ENCODE measurements around the gene LIME1.

The LIME1 gene

DNA sequence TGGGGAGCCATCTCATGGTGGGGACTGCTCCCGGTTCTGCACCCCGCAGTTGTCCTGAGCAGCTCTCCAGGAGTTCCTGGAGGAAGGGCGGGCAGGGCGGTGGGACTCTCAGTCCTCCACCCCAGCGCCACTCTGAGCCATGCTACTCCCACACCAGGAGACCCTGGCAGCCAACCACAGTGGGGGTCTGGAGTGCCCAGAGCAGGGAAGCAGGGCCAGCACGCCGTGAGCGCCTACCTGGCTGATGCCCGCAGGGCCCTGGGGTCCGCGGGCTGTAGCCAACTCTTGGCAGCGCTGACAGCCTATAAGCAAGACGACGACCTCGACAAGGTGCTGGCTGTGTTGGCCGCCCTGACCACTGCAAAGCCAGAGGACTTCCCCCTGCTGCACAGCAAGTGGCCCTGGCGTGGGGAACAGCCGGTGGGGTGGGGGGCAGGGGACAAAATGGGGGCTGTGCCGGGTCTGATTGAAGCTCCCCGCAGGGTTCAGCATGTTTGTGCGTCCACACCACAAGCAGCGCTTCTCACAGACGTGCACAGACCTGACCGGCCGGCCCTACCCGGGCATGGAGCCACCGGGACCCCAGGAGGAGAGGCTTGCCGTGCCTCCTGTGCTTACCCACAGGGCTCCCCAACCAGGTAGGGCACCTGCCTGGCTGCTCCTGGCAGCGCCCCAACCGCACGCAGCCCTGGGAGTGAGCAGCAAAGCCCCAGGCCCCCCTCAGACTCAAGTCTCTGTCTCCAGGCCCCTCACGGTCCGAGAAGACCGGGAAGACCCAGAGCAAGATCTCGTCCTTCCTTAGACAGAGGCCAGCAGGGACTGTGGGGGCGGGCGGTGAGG, 41.7 kb upstream of the LIME1 start:
- no peaks in the 10 kb centered on the region for H3K9me3 Mint-ChIP-seq
- H3K36me3 Mint-ChIP-seq = no peaks in the 10 kb centered on the region
- H3K27me3 Mint-ChIP-seq = no peaks in the 10 kb centered on the region
- no peak overlapping the region for H3K27ac Mint-ChIP-seq
- H3K4me3 Mint-ChIP-seq = no peak overlapping the region
- H3K4me1 Mint-ChIP-seq = peaks cover 12% of the 10 kb centered on the region

DNA sequence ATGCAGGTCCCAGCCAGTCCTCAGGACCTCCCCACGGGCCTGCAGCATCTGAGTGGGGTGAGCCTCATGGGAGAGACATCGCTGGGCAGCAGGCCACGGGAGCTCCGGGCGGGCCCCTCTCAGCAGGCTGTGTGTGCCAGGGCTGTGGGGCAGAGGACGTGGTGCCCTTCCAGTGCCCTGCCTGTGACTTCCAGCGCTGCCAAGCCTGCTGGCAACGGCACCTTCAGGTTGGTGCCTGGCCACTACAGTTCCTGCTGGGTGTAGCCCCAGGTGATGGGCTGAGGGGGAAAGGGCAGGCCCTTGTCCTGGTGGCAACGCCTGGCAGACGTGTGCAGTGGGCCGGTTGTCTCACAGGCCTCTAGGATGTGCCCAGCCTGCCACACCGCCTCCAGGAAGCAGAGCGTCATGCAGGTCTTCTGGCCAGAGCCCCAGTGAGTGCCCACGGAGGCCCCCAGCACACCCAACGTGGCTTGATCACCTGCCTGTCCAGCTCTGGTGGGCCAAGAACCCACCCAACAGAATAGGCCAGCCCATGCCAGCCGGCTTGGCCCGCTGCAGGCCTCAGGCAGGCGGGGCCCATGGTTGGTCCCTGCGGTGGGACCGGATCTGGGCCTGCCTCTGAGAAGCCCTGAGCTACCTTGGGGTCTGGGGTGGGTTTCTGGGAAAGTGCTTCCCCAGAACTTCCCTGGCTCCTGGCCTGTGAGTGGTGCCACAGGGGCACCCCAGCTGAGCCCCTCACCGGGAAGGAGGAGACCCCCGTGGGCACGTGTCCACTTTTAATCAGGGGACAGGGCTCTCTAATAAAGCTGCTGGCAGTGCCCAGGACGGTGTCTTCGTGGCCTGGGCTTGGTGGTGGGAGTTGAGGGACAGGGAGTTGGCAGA, 40.8 kb upstream of the LIME1 start:
- Mint-ChIP-seq H3K4me1 (peaks cover 15% of the 10 kb centered on the region), H3K27ac (no peak overlapping the region), H3K27me3 (no peaks in the 10 kb centered on the region)

DNA sequence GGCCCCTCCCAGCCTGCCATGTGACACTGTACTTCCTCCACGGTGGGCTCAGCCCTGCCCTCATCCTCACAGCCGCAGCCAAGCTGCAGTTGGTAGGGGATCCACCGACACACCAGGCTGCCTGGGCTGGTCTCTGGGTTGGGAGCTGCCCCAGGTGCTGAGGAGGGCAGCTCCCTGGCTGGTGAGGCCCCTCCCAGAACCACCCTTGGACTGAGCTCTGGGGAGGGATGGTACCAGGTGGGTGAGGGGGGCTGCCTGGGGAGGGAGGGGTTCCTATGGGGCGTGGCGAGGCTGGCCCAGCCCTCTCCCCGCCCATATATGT, 40.2 kb upstream of the LIME1 start:
- no peaks in the 10 kb centered on the region for H3K27me3 Mint-ChIP-seq
- peaks cover 15% of the 10 kb centered on the region for H3K4me1 Mint-ChIP-seq
- peak overlapping the region; percentile 44 for H3K4me3 Mint-ChIP-seq
- peak overlapping the region; percentile 30 for H3K27ac Mint-ChIP-seq
- no peaks in the 10 kb centered on the region for H3K9me3 Mint-ChIP-seq
- no peaks in the 10 kb centered on the region for H3K36me3 Mint-ChIP-seq

More for the DNA sequence above, 40.8 kb upstream of the LIME1 start:
- Mint-ChIP-seq H3K36me3 (no peaks in the 10 kb centered on the region), H3K9me3 (no peaks in the 10 kb centered on the region), H3K4me3 (no peak overlapping the region)

DNA sequence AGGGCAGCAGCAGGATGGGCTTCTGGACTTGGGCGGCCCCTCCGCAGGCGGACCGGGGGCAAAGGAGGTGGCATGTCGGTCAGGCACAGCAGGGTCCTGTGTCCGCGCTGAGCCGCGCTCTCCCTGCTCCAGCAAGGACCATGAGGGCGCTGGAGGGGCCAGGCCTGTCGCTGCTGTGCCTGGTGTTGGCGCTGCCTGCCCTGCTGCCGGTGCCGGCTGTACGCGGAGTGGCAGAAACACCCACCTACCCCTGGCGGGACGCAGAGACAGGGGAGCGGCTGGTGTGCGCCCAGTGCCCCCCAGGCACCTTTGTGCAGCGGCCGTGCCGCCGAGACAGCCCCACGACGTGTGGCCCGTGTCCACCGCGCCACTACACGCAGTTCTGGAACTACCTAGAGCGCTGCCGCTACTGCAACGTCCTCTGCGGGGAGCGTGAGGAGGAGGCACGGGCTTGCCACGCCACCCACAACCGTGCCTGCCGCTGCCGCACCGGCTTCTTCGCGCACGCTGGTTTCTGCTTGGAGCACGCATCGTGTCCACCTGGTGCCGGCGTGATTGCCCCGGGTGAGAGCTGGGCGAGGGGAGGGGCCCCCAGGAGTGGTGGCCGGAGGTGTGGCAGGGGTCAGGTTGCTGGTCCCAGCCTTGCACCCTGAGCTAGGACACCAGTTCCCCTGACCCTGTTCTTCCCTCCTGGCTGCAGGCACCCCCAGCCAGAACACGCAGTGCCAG, 39.7 kb upstream of the LIME1 start, which contains the start of gene TNFRSF6B:
Gene TNFRSF6B (plus strand): TSS at position 25 of the 729 bp plus-strand sequence. CDS start 116 bp downstream, at position 141.
- Mint-ChIP-seq H3K4me1 (peaks cover 15% of the 10 kb centered on the region), H3K4me3 (peak within 1 kb of the TSS; percentile 44), H3K36me3 (no peaks in the 10 kb centered on the region), H3K9me3 (no peaks in the 10 kb centered on the region), H3K27ac (peak within 1 kb of the TSS; percentile 30), H3K27me3 (no peaks in the 10 kb centered on the region)

DNA sequence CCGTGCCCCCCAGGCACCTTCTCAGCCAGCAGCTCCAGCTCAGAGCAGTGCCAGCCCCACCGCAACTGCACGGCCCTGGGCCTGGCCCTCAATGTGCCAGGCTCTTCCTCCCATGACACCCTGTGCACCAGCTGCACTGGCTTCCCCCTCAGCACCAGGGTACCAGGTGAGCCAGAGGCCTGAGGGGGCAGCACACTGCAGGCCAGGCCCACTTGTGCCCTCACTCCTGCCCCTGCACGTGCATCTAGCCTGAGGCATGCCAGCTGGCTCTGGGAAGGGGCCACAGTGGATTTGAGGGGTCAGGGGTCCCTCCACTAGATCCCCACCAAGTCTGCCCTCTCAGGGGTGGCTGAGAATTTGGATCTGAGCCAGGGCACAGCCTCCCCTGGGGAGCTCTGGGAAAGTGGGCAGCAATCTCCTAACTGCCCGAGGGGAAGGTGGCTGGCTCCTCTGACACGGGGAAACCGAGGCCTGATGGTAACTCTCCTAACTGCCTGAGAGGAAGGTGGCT, 39.1 kb upstream of the LIME1 start:
- peak overlapping the region; percentile 30 for H3K4me3 Mint-ChIP-seq
- no peaks in the 10 kb centered on the region for H3K27me3 Mint-ChIP-seq
- peaks cover 15% of the 10 kb centered on the region for H3K4me1 Mint-ChIP-seq
- no peaks in the 10 kb centered on the region for H3K36me3 Mint-ChIP-seq
- no peaks in the 10 kb centered on the region for H3K9me3 Mint-ChIP-seq
- H3K27ac Mint-ChIP-seq = peak overlapping the region; percentile 12

DNA sequence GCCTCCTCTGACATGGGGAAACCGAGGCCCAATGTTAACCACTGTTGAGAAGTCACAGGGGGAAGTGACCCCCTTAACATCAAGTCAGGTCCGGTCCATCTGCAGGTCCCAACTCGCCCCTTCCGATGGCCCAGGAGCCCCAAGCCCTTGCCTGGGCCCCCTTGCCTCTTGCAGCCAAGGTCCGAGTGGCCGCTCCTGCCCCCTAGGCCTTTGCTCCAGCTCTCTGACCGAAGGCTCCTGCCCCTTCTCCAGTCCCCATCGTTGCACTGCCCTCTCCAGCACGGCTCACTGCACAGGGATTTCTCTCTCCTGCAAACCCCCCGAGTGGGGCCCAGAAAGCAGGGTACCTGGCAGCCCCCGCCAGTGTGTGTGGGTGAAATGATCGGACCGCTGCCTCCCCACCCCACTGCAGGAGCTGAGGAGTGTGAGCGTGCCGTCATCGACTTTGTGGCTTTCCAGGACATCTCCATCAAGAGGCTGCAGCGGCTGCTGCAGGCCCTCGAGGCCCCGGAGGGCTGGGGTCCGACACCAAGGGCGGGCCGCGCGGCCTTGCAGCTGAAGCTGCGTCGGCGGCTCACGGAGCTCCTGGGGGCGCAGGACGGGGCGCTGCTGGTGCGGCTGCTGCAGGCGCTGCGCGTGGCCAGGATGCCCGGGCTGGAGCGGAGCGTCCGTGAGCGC, 38.5 kb upstream of the LIME1 start:
- H3K27me3 Mint-ChIP-seq = no peaks in the 10 kb centered on the region
- no peaks in the 10 kb centered on the region for H3K9me3 Mint-ChIP-seq
- peaks cover 15% of the 10 kb centered on the region for H3K4me1 Mint-ChIP-seq
- no peaks in the 10 kb centered on the region for H3K36me3 Mint-ChIP-seq
- H3K27ac Mint-ChIP-seq = no peak overlapping the region
- no peak overlapping the region for H3K4me3 Mint-ChIP-seq

DNA sequence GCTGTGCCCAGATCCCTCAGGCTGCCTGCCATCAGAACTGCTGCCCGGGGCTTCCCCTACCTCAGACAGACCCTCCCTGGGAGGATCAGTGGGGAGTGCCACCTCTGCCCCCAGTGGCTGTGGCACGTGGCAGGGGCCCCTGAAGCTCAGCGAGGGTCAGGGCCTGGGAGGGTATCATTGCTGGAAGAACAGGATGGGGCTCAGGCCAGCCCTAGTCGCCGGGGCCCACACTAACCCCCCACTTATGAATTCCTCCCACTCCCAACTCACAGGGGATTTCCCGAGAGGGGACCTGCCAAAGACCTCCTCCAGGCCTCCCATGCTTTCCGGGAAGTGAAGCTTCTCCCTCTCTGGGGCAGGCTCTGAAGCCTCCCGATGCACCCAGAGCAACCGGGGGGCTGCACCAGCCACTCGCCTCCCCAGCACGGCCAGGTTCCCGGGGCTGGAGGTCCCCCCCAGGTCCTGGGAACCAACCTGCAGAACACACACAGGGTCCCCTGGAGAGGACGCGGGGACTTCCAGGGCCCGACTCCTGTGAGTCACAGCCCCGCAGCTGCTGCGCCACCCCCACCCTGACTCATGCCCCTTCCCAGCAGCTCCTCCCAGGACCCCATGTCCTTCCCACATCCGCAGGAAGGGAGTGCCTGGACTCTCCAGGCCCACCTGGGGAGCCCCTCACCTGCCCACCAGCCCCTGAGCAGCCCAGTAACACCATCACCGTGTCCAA, 37.6 kb upstream of the LIME1 start:
- Mint-ChIP-seq H3K4me3 (no peak overlapping the region), H3K9me3 (no peaks in the 10 kb centered on the region), H3K36me3 (no peaks in the 10 kb centered on the region), H3K27ac (peak overlapping the region; percentile 8), H3K4me1 (peaks cover 15% of the 10 kb centered on the region), H3K27me3 (no peaks in the 10 kb centered on the region)

DNA sequence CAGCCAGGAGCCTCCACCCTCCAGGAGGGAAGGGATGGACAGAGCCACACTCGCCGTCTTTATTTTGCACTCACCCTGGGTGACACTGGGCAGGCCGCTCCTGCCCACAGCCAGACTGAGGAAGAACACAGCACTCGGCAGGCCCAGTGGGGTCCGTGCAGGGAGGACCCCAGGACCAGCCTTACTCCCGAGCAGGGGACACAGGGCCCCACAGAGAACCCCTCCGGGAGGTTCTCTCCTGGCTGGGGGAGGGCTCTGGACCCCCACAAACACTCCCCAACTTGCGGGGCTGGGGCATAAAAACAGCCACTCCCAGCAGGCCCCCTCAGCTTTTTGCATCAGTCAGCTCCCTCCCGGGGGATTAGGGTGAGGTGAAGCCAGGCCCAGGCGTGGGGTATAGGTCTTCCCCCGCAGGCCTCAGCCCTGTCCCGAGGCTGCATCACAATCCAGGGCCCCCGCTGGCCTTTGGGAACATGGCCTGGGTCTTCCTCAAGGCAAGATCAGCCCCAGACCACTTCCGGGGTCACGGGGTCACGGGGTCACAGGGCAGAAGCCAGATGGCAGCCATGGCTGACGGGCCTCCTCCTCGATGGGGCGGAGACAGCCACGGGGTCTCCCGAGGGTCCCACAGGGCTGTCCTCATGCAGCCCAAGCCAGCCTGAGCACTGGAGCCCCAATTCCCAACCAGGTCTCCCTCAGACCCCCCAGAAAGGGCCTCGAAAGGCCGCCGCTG, 36.8 kb upstream of the LIME1 start:
- peak overlapping the region; percentile 8 for H3K27ac Mint-ChIP-seq
- H3K9me3 Mint-ChIP-seq = no peaks in the 10 kb centered on the region
- no peaks in the 10 kb centered on the region for H3K27me3 Mint-ChIP-seq
- peaks cover 15% of the 10 kb centered on the region for H3K4me1 Mint-ChIP-seq
- peaks cover 1% of the 10 kb centered on the region for H3K36me3 Mint-ChIP-seq
- H3K4me3 Mint-ChIP-seq = no peak overlapping the region

GRCh38 chr20:63700199-63701050, 36.0 kb upstream of the LIME1 start:
- Mint-ChIP-seq H3K27me3 (no peaks in the 10 kb centered on the region), H3K9me3 (no peaks in the 10 kb centered on the region), H3K27ac (peak overlapping the region; percentile 62), H3K4me1 (peaks cover 18% of the 10 kb centered on the region), H3K4me3 (no peak overlapping the region), H3K36me3 (peaks cover 4% of the 10 kb centered on the region)

DNA sequence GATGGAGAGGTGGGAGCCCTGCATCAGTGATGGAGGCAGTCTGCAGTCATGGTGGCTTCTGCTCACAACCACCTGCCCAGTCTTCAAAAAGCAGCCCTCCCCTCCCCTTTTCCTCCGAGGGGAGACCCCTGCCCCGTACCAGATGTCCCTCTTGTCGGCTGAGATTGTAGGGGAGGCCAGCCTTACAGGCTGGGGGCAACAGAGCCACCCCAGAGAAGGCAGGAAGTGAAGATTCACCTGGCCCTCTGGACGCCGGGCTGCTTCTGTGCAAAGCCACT, 35.5 kb upstream of the LIME1 start:
- peaks cover 4% of the 10 kb centered on the region for H3K36me3 Mint-ChIP-seq
- H3K9me3 Mint-ChIP-seq = no peaks in the 10 kb centered on the region
- peaks cover 18% of the 10 kb centered on the region for H3K4me1 Mint-ChIP-seq
- no peak overlapping the region for H3K4me3 Mint-ChIP-seq
- H3K27me3 Mint-ChIP-seq = no peaks in the 10 kb centered on the region
- H3K27ac Mint-ChIP-seq = no peak overlapping the region

DNA sequence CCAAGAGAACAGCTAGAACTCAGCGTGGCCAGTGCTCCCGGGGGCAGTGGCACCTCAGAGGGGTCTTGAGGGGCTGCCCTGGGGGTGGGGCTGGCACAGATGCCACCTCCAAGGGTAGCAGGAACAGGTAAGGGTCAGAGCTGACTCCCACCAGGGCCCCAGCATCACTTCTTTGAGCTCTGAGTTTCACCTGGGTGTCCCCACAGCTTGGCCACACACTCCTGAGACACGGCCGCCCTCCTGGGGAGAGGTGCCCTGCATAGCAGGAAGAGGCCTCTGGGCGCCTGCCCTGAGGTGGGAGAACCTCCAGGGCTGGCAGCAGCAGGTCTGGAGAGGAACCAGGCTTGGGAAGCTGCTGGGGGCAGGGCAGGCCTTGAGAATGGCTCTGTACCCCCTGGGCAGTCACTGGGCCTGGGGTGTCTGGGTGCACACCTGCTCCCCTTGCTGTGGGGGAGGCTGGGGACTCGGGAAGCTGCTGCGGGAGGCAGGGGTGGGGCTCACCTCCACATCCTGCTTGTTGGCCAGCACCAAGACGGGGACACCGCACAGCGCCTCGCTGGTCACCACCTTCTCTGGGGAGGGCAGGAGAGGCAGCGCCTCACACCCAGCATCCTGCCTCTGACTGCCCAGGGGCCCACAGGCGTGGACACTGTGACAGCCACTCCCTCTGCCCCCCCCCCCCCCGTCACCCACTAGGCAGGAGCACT, 35.0 kb upstream of the LIME1 start:
- Mint-ChIP-seq H3K36me3 (peaks cover 5% of the 10 kb centered on the region), H3K4me1 (peaks cover 20% of the 10 kb centered on the region), H3K27me3 (no peaks in the 10 kb centered on the region), H3K9me3 (no peaks in the 10 kb centered on the region), H3K4me3 (no peak overlapping the region), H3K27ac (no peak overlapping the region)

- peaks cover 8% of the 10 kb centered on the region for H3K36me3 Mint-ChIP-seq
- H3K27me3 Mint-ChIP-seq = no peaks in the 10 kb centered on the region
- no peak overlapping the region for H3K4me3 Mint-ChIP-seq
- no peaks in the 10 kb centered on the region for H3K9me3 Mint-ChIP-seq
- no peak overlapping the region for H3K27ac Mint-ChIP-seq
- H3K4me1 Mint-ChIP-seq = peaks cover 25% of the 10 kb centered on the region
Observed at GRCh38 chr20:63702036-63702665, 34.3 kb upstream of the LIME1 start.

Measured in activated naive CD4-positive, alpha-beta T cell treated with anti-CD3 and anti-CD28 coated beads, Interleukin-2, amount 50 U/mL, for 24 hours (primary cell).